GM12874 (cell line): Measurements from ENCODE around the gene RUBCNL.

ENCODE experiments used
- CTCF ChIP-seq: IDR thresholded peaks from 2 replicates; pipeline ENCODE4 v1.5.1; 2011; ENCODE audit warnings: low read depth, mild to moderate bottlenecking, control low read depth, low read length, moderate library complexity; ENCODE audit not compliant: insufficient read depth

RUBCNL gene

GRCh38 chr13:46343279-46343994 is 43.6 kb downstream of the RUBCNL start:
- TF ChIP-seq CTCF: no peak

GRCh38 chr13:46342538-46342937 is 44.5 kb downstream of the RUBCNL start:
- no peak for TF ChIP-seq CTCF

GRCh38 chr13:46341112-46341711 is 45.8 kb downstream of the RUBCNL start:
- TF ChIP-seq CTCF: no peak

- no peak for TF ChIP-seq CTCF
Observed at GRCh38 chr13:46340631-46341111, 46.4 kb downstream of the RUBCNL start.

- TF ChIP-seq CTCF: no peak
Observed at GRCh38 chr13:46340011-46340410, 47.0 kb downstream of the RUBCNL start.

GRCh38 chr13:46339035-46339666 is 47.9 kb downstream of the RUBCNL start:
- no peak for TF ChIP-seq CTCF

- TF ChIP-seq CTCF: no peak
Observed at GRCh38 chr13:46337700-46338099, 49.4 kb downstream of the RUBCNL start.
